Subcutaneous adipose tissue (tissue), 4 donors: Measurements from ENCODE around the gene TEX9. TPM values are rescaled to one million over a fixed set of nuclear protein-coding genes. Genes with fewer than 3 reads are reported as not detected.

Source experiments
- total RNA-seq, 4 donors: library from RNA; depleted of rRNA; stranded (reverse); fragments of >200 nt; gene quantifications; one replicate each; pipeline ENCODE4 v1.1.0, GENCODE V29; 2016
- TF ChIP-seq, protein P1 (sequence below): fragments of 450-650 bp; IDR thresholded peaks from one replicate; pipeline ENCODE4 v1.5.1; 2016; ENCODE audit warnings: low read depth, mild to moderate bottlenecking, control low read depth, antibody characterized with exemption, moderate library complexity

The TEX9 gene
- total RNA-seq, 4 donors from 2014 or later: 0.82 to 4.6 (median 1.6) TPM

GRCh38 chr15:56337084-56337725, 28.0 kb upstream of the TEX9 start:
- TF ChIP-seq, protein P1, sequence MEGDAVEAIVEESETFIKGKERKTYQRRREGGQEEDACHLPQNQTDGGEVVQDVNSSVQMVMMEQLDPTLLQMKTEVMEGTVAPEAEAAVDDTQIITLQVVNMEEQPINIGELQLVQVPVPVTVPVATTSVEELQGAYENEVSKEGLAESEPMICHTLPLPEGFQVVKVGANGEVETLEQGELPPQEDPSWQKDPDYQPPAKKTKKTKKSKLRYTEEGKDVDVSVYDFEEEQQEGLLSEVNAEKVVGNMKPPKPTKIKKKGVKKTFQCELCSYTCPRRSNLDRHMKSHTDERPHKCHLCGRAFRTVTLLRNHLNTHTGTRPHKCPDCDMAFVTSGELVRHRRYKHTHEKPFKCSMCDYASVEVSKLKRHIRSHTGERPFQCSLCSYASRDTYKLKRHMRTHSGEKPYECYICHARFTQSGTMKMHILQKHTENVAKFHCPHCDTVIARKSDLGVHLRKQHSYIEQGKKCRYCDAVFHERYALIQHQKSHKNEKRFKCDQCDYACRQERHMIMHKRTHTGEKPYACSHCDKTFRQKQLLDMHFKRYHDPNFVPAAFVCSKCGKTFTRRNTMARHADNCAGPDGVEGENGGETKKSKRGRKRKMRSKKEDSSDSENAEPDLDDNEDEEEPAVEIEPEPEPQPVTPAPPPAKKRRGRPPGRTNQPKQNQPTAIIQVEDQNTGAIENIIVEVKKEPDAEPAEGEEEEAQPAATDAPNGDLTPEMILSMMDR: no peak

GRCh38 chr15:56339594-56339993, 25.6 kb upstream of the TEX9 start:
- TF ChIP-seq, protein P1: no peak

- TF ChIP-seq, protein P1: no peak
Measured at GRCh38 chr15:56341201-56341600, 24.0 kb upstream of the TEX9 start.

DNA sequence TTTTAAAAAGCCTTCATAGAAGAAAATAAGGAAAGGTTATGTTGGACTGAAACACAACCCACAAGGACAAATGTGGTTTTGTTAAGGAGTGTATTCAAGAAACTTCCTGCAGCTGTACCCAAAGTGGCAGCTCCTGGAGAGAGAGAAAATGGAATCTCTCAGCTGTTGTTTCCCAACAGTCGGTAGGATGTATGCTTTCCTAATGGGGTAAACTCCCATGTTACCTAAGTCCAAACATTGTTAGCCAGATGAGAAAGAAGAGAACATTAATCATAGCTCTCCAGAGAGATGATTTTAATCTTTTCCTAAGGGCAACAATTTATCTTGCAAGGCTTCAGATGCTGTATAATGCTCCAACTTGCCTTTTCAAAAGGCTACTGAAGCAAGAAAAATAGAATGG, 22.6 kb upstream of the TEX9 start:
- TF ChIP-seq, protein P1: no peak

DNA sequence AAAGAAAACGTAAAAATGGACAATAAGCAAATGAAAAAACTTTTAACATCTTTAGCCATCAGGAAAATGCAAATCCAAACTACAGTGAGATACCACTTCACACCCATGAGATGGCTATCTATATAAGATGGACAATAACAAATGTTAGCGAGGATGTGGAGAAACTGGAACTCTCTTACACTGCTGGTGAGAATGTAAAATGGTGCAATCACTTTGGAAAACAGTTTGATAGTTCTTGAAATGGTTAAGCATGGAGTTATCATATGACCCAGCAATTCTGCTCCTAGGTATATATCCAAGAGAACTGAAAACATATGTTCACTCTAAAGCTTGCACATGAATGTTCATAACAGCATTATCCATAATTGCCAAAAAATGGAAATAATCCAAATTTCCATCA, 21.3 kb upstream of the TEX9 start:
- TF ChIP-seq, protein P1: no peak

DNA sequence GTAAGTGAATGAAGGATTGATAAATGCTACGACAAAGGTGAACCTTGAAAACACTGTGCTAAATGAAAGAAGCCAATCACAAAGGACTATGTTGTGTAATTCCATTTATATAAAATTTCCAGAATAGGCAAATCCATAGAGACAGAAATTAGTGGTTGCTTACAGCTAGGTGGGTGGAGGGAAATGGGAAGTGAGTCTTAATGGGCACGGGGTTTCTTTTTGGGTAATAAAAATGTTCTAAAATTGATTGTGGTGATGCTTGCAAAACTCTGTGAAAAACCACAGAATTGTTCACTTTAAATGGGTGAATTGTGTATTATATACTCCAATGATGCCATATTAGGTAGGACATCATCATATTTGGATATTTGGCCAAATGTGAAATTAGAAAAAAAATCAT, 20.9 kb upstream of the TEX9 start:
- TF ChIP-seq, protein P1: no peak

GRCh38 chr15:56346414-56346813, 18.8 kb upstream of the TEX9 start:
- TF ChIP-seq, protein P1: no peak
